LNCAP (cell line): ENCODE data around the gene ARID1B.

Experiments used
- TF ChIP-seq, protein P1 (sequence below): fragments of 450-650 bp; IDR thresholded peaks from 2 replicates; pipeline ENCODE4 v1.5.1; 2017; ENCODE audit warnings: mild to moderate bottlenecking

ARID1B gene

DNA sequence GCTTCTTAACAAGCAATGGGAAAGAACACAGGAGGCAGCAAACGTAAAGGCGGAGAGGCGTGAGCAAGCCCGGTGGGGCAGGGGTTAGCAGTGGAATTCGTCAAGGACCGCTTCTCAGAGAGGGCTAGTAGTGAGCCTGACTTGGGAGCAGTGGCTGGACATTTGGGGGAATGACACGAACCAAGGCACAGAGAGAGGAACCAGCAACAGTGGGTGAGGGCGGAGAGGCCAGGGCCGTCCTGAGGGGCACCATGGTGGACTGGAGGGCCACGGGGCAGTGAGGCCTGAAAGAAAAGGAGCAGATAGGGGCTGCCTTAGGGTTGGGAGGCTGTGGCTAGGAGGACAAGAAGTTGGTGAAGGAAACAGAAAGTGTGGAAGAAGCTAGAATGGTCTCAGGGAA, 12.1 kb upstream of the ARID1B start:
- TF ChIP-seq, protein P1, sequence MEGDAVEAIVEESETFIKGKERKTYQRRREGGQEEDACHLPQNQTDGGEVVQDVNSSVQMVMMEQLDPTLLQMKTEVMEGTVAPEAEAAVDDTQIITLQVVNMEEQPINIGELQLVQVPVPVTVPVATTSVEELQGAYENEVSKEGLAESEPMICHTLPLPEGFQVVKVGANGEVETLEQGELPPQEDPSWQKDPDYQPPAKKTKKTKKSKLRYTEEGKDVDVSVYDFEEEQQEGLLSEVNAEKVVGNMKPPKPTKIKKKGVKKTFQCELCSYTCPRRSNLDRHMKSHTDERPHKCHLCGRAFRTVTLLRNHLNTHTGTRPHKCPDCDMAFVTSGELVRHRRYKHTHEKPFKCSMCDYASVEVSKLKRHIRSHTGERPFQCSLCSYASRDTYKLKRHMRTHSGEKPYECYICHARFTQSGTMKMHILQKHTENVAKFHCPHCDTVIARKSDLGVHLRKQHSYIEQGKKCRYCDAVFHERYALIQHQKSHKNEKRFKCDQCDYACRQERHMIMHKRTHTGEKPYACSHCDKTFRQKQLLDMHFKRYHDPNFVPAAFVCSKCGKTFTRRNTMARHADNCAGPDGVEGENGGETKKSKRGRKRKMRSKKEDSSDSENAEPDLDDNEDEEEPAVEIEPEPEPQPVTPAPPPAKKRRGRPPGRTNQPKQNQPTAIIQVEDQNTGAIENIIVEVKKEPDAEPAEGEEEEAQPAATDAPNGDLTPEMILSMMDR = no peak

DNA sequence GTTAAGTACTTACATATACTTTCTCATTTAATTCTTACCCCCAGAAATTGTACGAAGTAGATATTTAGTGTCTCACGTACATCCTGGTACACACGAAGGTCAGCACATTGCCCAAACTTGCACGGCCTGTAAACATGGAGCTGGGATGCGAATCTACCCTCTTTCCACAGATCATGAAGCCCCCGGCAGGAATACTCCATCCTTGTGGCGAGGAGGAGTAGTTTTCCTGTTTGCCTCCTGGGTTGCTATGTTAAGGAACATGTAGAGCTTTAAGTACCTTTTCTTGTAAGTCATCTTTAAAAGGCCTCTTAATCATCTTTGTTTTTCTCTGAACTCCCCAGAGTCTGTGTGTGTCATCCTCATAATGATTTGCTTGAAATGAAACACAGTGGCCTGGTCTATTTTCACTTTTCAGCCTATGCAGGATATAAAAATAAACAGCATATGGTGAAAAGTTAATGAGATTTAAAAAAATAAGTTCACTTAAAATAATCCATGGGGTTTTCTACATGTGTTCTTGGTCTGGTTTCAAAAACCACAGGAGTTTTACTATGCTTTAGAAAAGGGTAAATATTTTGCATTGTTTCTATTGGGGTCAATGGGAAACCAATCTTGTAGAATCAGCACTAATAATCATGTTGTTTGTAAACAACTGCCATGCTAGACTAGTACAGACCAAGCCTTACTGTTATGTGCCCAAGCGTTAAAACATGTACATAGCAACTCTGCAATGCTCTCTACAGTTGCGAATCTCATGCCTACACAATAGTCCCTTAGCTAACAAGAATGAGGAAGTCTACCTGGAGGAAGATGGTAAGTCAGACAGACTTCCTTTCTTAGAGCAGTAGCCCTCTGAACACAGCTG, 9.3 kb upstream of the ARID1B start:
- TF ChIP-seq, protein P1 = no peak

DNA sequence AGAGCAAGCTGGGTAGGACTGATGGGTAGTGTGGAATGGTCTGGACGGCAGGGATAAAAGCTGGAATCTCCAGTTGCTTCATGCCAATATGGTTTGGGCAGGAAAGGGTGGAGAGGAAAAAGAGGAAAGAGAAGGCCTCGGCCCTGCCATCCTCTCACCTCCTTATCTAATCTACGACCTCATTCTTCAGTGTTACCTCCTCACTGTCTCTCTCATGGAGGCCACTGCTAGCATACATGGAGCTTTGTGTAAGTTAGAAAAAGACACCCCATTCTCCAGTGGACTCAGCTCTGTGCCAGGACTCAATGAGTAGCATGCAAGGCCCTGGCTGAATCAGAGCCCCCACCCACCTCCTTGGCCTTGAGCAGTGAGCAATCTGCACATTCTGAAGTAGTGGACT, 6.1 kb upstream of the ARID1B start:
- TF ChIP-seq, protein P1 = no peak

DNA sequence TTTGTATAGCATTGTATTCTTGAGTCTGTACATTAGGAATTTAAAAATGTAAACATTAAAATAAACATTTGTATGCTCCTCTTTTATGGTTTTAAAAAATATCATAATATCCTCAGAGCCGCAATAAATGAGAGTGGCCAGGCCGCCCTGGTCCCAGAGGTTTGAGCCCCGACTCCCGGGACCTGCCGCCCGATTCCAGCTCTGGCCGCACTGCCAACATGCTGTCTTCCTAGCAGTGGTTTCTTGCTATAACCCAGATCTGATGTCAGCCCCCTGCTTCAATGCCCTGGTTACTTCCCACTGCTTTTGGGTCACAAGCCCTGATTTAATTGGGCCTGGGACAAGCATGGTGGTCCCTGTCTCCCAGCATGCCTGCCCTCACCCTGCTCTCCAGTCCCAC, 5.4 kb upstream of the ARID1B start:
- TF ChIP-seq, protein P1 = no peak

DNA sequence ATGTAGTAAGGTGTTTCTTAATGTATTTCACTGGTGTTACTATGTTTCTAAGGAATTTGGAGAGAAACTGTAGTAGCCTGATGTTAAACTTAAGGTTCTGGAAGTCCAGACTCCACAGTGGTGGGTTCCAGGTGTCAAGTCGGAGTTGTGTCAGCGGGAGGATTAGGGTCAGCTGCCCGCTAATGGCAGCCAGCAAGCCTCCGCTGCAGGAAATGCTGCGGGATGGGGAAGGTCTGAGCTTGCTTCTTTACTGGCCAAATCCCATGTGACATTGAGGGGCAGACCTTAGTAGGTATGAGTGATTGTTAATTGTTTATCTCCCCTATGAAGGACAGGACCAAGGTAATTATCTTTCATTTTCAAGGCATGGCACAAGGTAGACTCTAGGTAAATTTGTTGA, 3.7 kb upstream of the ARID1B start:
- TF ChIP-seq, protein P1 = no peak

DNA sequence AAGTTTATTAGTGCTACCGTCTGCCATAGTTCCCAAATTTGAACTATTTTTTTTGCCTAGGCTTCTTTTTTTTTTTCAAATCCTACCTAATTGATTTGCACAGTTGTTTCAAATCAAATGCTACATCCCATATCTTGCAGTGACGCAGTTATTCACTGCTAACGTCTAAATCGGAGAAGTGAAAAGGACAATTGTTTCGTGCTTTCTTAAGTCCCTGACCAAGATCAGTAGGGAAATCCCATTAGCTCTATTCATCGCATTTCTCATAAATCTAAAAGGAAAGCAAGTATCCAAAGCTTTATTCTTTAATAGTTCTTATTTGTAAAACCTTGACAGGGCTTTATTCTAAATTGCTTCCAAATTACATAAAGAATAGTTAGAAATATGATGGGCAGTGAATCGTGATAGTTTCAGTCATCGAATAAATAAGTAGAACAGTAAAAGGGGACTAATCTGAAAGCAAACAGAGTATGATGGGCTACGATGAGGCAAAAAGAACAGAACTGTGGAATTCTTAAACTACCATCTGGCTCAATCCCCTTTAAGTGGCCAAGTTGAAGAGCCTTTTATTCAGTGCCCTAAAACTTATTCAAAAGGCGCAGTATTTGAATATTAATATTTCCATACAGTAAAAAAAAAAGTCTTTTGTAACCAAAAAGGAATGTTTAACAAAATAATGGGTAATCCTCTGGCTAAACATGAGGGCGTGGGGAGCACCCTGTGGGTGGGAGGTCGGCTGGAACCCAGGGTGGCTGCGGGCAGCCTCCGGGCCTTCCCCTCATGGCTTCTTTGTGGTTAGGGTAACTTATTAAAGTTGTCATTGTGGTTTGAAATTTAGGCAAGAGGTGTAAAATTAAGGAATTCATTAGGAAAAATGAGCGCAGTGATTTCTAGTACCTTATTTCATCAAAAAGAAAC, 3.0 kb upstream of the ARID1B start:
- TF ChIP-seq, protein P1 = no peak

DNA sequence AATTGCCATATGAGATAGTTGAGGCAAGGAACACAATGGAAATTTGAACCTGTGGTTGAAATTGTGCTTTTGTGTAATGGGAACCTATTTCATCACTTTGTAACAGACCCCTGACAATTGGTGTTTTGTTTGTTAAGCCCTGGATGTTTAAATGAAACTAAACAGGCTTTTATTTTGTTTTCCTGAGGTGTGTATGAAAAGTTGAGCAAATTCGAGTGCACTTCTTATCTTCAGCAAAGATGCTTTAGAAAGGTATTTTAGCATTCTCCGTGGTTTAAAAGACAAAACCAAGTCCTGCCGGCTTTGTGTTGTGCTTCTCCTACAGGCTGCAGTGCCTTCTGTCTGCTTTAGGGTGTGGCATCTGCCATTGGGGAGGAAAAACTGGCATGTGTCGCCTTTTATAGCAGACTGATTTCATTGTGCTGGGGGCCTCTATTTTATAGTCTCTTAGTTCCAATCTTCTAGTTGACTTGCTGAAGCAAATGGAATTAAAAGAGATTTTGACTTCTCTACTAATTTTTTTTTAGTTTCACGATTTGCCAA, 2.2 kb upstream of the ARID1B start:
- TF ChIP-seq, protein P1 = no peak
